Bronchial smooth muscle cell (primary cell): ENCODE results near the gene TRNAU1AP. TPM values are rescaled to one million over a fixed set of nuclear protein-coding genes. Genes with fewer than 3 reads are reported as not detected.

Experiments
- total RNA-seq: library from RNA; depleted of rRNA; stranded (reverse); fragments of >200 nt; gene quantifications from 2 replicates; pipeline ENCODE4 v1.2.1, GENCODE V29; 2014

The TRNAU1AP gene
- total RNA-seq = 23.5 and 24.0 TPM in 2 replicates

DNA sequence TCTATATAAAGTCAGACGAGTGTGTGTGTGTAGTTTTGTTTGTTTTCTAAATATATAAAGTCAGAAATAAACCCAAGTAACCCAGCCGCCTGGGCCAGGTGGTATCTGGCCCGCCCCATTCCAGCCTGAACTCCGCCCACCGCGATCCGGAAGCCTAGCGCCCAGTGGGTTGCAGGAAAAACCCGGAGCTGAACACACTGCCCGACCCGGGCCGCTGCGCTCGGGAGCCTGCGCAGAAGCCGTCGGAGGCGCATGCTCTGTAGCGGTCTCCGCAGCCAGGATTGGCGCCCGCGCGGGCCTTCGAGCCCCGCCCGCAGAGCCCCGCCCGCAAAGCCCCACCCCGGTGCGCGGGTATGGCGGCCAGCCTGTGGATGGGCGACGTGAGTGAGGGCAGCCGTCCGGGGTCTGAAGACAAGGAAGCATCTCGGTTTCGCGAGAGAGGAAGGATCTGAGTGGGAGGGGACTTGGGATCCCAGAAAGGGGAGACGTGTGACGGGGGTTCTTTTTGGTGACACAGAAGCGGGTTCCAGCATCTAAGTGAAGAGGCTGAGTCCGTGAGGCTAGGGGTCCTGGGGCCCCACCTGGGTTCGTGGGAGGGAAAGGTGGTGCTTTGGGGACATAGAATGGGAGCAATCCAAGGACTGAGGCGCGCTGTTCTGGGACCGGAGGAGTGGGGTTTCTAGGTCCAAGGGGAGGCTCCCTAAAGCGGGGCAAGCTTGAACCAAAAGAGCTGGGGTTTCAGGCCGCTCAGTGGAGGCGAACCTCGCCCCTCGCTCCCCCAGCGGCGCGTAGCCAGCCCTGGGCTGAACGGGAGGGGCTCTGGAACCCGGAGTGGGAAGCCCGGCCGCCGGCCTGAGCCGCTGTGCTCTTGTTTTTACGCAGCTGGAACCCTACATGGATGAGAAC, at the start of gene TRNAU1AP:
Gene TRNAU1AP, plus strand, starts transcription at position 328 of the 906 bp plus-strand sequence. Its CDS starts 26 bp downstream, at position 354.

DNA sequence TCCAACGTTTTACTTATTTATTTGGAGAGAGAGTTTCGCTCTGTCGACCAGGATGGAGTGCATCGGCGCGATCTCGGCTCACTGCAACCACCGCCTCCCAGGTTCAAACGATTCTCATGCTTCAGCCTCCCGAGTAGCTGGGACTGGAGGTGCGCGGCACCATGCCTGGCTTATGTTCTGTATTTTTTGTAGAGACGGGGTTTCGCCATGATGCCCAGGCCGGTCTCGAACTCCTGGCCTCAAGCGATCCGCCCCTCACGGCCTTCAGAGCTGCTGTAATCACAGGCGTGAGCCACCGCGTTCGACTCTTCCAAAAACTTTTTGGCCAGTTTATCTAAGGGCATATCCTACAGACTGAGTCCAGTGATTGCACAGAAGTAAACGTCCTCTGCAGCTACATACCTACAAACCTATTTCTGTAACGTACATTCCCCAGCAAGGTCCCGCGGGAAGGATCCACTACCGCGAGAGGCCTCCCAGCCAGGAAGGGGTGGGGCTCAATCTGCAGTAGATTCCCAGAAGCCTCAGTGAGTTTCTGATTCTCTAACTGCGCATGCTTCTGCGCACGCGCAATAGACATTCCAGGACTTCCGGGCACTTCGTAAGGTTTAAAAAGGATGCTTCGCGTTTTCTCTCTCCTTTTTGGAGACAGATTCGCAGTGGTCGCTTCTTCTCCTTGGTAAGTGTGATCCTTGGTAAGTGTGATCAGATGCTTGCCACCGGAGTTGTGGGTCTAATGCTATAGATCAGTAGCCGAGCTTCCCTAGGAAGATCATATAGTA, 47.3 kb upstream of the TRNAU1AP start, which contains the start of gene RCC1:
Gene RCC1, plus strand, starts transcription at position 638 of the 782 bp plus-strand sequence. CDS start 23,824 bp downstream, outside the sequence.

DNA sequence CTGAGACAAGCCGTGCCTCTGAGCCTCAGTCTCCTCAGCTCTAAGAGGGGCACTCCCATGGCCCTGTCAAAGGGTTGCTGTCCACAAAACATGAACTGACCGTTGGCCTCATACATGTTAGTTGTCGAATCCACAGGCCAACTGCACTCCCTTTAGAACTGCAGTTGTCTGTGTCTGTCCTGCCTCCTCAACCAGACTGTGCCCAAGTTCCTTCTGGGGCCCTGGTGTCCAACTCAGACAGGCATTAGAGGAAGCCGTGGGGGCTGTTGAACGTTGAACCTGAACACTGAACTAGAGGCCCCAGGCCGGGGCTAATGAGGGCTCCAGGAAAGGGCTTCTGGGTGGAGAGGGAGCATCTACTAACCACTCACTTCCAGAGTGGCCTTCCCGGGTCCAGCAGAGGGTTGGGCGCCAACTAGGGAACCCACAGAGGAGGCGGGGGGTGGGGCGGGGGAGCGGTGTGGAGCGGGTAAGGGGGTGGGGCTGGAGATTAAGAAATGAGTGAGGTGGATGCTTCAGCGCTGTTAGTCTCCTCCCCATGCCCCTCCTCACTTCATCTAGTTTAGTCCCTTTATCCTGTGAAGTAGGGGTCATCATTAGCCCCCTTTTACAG, 38.9 kb downstream of the TRNAU1AP start, which contains the start of gene RAB42:
Gene RAB42, plus strand, starts transcription at position 558 of the 613 bp plus-strand sequence. CDS start 247 bp downstream, outside the sequence.

Other genes starting within 250 kb of the TRNAU1AP start
- gene MED18, start 224.0 kb upstream of the TRNAU1AP start, total RNA-seq = 22.1 and 29.9 TPM in 2 replicates
- 3.9 and 4.9 TPM in 2 replicates for gene PHACTR4, start 183.3 kb upstream of the TRNAU1AP start, total RNA-seq
- gene RCC1, start 47.0 kb upstream of the TRNAU1AP start, total RNA-seq = 24.3 and 36.9 TPM in 2 replicates
- 3.6 and 3.8 TPM in 2 replicates for gene RAB42, start 39.2 kb downstream of the TRNAU1AP start, total RNA-seq
- 53.9 and 70.2 TPM in 2 replicates for gene TAF12, start 90.0 kb downstream of the TRNAU1AP start, total RNA-seq
- not detected in 2 replicates for gene RNU11, start 95.5 kb downstream of the TRNAU1AP start, total RNA-seq
- gene GMEB1, start 115.7 kb downstream of the TRNAU1AP start, total RNA-seq = 4.1 and 5.5 TPM in 2 replicates
- 33.0 and 35.3 TPM in 2 replicates for gene YTHDF2, start 183.9 kb downstream of the TRNAU1AP start, total RNA-seq